ENCODE measurements around the gene ZNF334.

- 0 out of 2 replicates have a peak, but pooled peaks have one; percentile 53 for TF ChIP-seq CREB1 (CRISPR knock-in tag; IDR thresholded peaks at IDR 0.05)
- TF ChIP-seq MAX (CRISPR knock-in tag; IDR thresholded peaks at IDR 0.05) = peak; percentile 59; the same call in 1 of the 2 replicates
Measured at GRCh38 chr20:46458866-46459750, 54.3 kb downstream of the ZNF334 start.
